HG03521 (cell line): ENCODE measurements around the gene HDGFL2.

Source experiments
- ATAC-seq: cut with Tn5 transposase; IDR thresholded peaks from one replicate; pipeline ENCODE4 v1.9.1; 2021; ENCODE audit warnings: mild to moderate bottlenecking, moderate library complexity; ENCODE audit not compliant: unreplicated experiment

HDGFL2 gene

GRCh38 chr19:4464815-4465581 is 7.1 kb upstream of the HDGFL2 start:
- ATAC-seq = no peak

- ATAC-seq = no peak
Observed at GRCh38 chr19:4467835-4468234, 4.3 kb upstream of the HDGFL2 start.

DNA sequence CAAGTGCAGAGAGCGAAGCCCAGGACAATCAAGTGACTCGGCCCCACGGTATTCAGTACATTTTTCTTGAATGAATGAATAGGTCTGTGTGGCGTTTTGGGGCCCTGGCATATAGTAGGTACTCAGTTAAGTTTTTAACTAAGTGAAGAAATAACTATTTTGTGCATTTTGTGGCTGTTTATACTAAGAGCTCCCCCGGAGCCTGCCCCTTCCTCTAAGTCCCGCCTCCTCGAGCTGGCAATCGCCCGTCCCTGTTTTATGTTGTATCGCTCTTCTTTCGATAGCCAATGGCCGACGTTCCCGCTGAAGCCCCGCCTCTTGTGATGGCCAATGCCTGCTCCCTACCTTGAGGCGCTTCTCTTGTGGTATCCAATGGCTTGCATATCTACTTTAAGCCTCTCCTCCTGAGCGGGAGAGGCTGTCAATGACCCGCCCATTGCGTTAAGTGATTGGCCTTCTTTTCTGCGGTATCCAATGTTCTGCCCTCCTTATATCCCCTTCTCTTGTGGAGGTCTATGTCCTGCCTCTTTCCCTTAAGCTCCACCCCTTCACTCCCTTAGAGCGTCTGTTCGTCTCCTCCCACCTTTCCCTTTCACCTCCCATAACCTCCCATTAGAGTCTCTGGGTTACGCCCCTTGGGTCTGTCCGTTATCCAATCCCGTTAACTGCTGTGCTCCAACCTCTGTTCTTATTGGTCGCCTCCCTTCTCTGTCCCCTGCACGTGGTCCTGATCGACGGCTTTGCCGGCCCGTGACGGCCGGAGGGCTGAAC is 509 bp upstream of the HDGFL2 start:
- peak; percentile 81 for ATAC-seq

DNA sequence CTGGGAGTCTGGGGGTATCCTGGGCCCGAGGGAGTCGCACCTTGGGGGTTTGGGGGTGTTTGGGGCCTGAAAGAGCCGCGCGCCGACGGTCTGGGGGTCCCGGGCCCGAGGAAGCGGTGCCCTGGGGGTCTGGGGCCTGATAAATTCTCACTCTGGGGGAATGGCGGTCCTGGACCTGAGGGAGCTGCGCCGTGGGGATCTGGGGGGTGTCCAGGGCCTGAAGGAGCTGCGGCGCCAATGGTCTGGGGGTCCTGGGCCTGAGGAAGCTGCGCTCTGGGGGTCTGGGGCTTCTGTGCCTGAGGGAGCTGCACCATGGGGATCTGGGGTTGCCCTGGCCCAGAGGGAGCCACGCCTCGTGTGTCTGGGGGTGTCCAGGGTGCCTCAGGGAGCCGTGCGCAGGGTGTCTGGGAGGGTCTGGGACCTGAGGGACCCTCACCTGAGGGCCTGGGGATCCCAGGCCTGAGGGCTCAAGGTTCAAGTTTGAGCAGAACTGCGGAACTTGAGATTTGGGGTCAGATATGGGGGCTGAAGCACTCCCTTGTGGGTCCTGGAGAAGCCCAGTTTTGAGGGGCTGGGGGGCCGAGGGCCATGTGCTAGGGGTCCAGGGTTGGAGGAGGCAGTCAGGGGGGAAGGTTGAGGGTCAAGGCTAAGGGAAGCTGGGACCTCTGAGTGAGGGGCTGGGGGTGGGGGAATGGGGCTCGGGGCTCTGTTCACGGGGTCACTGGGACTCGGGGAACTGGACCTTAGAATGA is 1.1 kb downstream of the HDGFL2 start:
- no peak for ATAC-seq

- no peak for ATAC-seq
Observed at GRCh38 chr19:4473763-4474513, 1.8 kb downstream of the HDGFL2 start.

GRCh38 chr19:4474514-4475022 is 2.5 kb downstream of the HDGFL2 start:
- no peak for ATAC-seq

DNA sequence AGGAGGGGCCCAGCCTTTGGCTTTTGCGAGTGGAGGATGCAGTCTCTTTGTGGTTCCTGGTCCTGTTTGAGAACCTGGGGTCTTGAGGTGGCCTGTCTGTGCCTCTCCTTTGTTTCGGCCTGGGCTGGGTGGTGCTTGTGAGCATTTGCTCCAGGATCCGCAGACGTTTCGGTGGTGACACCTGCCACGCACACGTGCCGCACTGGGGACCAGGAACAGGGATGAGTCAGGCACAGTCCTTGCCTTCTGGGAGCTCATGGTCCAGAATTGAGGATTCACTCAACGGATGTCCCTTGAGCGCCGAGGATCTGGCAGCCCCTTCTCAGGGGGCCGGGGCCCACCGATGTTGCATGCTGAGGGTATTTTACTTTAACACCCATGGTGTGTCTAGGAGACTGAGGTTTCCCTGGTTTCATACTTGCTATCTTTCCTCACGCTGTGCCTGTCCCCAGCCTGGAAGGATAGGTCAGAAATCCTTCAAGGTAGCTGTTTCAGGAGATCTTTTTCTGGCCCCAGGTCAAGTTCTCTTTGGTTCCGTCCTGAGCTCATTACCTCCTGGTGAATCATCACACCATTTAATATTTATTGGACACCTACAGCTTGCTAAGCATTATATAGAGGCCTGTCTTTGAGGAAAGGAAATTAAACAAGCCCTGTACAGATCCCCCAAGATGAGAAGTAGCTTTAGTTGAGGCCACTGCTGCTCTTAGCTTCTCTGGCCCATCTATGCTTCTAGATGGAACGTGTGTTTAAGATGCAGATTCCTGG is 5.1 kb downstream of the HDGFL2 start:
- no peak for ATAC-seq

GRCh38 chr19:4482721-4483364 is 10.7 kb downstream of the HDGFL2 start:
- ATAC-seq = no peak

DNA sequence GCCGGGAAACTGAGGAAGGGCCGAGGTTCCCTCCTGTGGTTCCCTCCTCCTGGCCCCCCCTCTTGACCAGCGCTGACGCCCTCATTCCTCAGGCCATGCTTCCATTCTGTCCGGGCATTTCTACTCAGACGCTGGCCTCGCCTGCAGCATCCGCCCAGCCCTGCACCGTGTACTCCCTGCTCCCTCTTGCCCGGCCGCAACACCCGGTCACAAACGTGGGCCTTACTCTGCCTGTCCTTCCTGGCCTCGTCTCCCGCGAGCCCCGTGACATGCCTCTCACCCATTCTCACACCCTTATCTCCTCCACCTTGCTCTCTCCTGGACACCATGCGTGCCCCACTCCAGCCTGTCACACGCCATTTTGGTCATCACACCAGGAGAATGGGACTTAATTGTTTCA is 11.3 kb downstream of the HDGFL2 start:
- ATAC-seq = no peak

GRCh38 chr19:4487572-4487971 is 15.5 kb downstream of the HDGFL2 start:
- ATAC-seq = no peak

DNA sequence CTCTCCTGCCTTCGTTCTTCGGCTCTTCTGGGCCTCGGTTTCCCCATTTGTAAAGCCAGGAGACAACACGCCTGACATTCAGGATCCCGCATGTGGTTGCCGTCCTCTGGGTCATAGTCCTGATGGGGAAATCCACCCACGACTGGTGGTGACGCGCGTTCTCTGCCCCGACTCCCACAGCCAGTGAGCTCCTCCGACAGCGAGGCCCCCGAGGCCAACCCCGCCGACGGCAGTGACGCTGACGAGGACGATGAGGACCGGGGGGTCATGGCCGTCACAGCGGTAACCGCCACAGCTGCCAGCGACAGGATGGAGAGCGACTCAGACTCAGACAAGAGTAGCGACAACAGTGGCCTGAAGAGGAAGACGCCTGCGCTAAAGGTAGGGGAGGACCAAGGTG is 16.4 kb downstream of the HDGFL2 start:
- ATAC-seq = no peak

DNA sequence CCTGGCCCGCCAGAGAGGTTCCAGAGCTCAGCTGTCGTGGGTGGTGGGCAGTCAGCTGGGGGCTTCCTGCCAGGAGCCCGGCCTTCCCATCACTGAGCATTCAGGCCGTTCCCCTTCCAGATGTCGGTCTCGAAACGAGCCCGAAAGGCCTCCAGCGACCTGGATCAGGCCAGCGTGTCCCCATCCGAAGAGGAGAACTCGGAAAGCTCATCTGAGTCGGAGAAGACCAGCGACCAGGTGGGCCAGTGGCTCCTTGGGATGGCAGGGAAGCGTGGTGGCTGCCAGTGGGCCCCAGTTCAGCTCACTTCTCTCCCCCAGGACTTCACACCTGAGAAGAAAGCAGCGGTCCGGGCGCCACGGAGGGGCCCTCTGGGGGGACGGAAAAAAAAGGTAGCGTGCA is 19.3 kb downstream of the HDGFL2 start:
- no peak for ATAC-seq

DNA sequence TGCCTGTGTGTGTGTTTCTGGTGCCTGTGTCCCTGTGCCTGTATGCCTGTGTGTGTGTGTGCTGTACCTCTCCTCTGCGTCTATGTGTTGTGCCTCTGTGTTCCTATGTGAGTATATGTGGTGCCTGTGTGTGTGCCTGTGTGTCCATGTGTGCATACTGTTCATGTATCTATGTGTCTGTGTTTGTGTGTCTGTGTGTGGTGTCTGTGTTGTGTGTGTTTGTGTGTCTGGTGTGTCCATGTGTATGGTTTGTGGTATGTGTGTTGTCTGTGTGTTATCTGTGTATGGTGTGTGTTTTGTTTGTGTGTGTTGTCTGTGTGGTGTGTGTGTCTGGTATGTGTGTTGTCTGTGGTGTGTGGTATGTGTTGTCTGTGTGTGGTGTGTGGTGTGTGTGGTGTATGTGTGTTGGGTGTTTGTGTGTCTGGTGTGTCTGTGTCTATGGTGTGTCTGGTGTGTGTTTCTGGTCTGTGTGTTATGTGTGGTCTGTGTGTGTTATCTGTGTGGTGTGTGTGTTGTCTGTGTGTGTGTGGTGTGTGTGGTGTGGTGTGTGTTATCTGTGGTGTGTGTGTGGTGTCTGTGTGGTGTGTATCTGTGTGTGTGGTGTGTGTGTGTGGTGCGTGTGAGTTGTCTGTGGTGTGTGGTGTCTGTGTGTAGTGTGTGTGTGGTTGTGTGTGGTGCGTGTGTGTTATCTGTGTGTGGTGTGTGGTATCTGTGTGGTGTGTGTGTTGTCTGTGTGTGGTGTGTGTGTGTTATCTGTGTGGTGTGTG is 20.4 kb downstream of the HDGFL2 start:
- no peak for ATAC-seq

- ATAC-seq = no peak
Observed at GRCh38 chr19:4493104-4493928, 21.2 kb downstream of the HDGFL2 start.

GRCh38 chr19:4493929-4494690 is 22.0 kb downstream of the HDGFL2 start:
- ATAC-seq = no peak

DNA sequence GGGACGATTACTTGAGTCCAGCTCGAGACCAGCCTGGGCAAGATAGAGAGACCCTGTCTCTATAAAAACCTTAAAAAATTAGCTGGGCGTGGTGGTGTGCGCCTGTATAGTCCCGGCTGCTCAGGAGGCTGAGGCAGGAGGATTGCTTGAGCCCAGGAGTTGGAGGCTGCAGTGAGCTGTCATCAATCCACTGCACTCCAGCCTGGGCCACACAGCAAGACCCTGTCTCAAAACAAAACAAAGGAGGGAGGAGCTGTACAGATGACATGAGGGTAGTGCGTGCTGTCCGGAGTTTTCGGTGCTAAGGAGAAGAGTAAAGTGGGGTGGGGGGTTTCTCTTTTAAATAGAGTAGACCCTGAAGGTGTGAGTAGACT is 22.6 kb downstream of the HDGFL2 start:
- no peak for ATAC-seq

- no peak for ATAC-seq
Observed at GRCh38 chr19:4495471-4495870, 23.4 kb downstream of the HDGFL2 start.
